ENCODE data around the gene EIF3B.

DNA sequence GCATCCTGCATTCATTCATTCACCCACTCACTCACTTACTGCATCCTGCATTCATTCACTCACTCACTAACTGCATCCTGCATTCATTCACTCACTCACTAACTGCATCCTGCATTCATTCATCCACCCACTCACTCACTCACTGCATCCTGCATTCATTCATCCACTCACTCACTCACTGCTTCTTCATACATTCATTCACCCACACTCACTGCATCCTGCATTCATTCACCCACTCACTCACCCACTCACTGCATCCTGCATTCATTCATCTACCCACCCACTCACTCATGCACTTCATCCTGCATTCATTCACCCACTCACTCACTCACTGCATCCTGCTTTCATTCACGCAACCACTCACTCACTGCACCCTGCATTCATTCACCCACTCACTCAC lies 38.8 kb upstream of the EIF3B start:
- TF ChIP-seq GATA3 (IDR thresholded peaks at IDR 0.05; ENCODE audit: low read depth, low read length) = no peak
- TF ChIP-seq GATA2 (IDR thresholded peaks at IDR 0.05; ENCODE audit: low read depth, low read length) = no peak

Data from SH-SY5Y (cell line).